OCI-LY1 (cell line): ENCODE results near the gene PRKCB.

Experiments used
- EZH2 ChIP-seq: fragments of 200-600 bp; sonication (generic), shearing (Covaris generic); IDR thresholded peaks from 2 replicates; pipeline ENCODE4 v1.8.0; 2017; ENCODE audit warnings: borderline replicate concordance, mixed run types, mild to moderate bottlenecking, antibody characterized with exemption, low read length, moderate library complexity, mixed read lengths
- TF ChIP-seq, protein P1 (sequence below): fragments of 200-600 bp; sonication (generic), shearing (Covaris generic); IDR thresholded peaks from 2 replicates; pipeline ENCODE4 v1.5.1; 2017; ENCODE audit warnings: mild to moderate bottlenecking, antibody characterized with exemption, low read length, moderate library complexity, mixed read lengths

DNA sequence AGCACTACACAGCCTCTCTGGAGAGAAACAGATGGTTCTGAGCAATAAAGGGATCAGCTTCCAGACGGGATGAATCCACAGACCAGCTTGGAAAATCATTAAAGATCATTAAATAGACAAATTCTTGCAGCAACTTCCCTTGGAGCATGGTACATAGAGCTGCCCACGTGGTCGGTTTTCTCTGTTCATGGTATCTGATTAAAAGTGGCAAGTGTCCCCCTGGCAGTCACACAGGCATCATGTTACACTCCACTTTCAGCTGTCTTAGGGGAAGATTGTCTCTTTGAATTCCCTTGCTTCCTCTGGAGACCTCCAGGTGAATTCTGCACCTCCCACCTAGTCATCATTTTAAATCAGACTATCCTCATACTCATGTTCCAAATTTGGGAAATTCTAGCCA, 328.2 kb downstream of the PRKCB start:
- no peak for TF ChIP-seq EZH2
- TF ChIP-seq, protein P1, sequence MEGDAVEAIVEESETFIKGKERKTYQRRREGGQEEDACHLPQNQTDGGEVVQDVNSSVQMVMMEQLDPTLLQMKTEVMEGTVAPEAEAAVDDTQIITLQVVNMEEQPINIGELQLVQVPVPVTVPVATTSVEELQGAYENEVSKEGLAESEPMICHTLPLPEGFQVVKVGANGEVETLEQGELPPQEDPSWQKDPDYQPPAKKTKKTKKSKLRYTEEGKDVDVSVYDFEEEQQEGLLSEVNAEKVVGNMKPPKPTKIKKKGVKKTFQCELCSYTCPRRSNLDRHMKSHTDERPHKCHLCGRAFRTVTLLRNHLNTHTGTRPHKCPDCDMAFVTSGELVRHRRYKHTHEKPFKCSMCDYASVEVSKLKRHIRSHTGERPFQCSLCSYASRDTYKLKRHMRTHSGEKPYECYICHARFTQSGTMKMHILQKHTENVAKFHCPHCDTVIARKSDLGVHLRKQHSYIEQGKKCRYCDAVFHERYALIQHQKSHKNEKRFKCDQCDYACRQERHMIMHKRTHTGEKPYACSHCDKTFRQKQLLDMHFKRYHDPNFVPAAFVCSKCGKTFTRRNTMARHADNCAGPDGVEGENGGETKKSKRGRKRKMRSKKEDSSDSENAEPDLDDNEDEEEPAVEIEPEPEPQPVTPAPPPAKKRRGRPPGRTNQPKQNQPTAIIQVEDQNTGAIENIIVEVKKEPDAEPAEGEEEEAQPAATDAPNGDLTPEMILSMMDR = no peak
